ENCODE results near the gene SDF2L1.

The SDF2L1 gene

DNA sequence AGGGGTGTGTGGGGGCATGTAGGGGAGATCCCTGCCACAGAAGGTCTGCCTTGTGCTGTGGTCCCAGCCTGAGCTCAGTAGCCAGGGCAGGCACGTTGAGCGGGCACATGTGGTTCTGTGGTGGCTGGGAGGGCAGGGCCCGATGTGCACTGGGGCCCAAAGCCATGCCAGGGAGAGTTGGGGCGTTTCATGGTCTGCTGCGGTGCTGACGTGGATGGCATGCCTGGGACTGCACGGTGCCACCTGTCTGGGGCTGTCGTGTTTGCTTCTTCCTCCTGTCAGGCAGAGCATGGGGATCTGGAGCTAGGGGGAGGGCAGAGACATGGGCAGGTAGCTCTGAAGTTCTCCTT, 43.0 kb downstream of the SDF2L1 start:
- Histone ChIP-seq H3K4me3 (ENCODE audit: low read depth, low read length) (no peak overlapping the region), H3K36me3 (replicated peaks) (peaks cover 72% of the 10 kb centered on the region), H3K27me3 (replicated peaks) (no peaks in the 10 kb centered on the region), H3K27ac (no peak overlapping the region)
- no peak for DNase-seq
- TF ChIP-seq, protein P1, sequence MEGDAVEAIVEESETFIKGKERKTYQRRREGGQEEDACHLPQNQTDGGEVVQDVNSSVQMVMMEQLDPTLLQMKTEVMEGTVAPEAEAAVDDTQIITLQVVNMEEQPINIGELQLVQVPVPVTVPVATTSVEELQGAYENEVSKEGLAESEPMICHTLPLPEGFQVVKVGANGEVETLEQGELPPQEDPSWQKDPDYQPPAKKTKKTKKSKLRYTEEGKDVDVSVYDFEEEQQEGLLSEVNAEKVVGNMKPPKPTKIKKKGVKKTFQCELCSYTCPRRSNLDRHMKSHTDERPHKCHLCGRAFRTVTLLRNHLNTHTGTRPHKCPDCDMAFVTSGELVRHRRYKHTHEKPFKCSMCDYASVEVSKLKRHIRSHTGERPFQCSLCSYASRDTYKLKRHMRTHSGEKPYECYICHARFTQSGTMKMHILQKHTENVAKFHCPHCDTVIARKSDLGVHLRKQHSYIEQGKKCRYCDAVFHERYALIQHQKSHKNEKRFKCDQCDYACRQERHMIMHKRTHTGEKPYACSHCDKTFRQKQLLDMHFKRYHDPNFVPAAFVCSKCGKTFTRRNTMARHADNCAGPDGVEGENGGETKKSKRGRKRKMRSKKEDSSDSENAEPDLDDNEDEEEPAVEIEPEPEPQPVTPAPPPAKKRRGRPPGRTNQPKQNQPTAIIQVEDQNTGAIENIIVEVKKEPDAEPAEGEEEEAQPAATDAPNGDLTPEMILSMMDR (IDR thresholded peaks at IDR 0.05; ENCODE audit: low read depth, low read length, missing control alignments), result no peak
- in situ Hi-C loops (cut with HindIII; ENCODE audit: low pct_ligation_motif_present, low sequenced_read_pairs), result no loop called here

DNA sequence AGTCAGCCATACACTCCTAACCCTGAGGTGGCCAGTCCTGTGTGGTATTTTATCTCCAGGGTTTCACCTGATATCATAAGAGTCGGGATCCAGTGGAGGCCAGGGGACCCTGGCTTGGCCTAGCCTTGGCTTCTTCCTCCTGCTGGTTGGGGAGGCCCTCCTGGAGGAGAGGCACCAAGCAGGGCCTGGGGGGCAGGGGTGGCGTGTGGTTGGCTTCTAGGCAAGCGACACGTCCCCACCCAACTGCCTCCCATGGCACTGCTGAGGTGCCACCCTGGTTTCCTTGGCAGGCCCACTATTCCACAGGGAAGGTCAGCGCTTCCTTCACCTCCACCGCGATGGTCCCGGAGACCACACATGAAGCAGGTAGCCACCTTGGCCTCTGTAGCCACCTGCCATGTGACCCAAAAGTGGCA, 44.1 kb downstream of the SDF2L1 start:
- TF ChIP-seq, protein P1 (IDR thresholded peaks at IDR 0.05; ENCODE audit: low read depth, low read length, missing control alignments), result no peak
- Histone ChIP-seq H3K36me3 (replicated peaks) (peaks cover 69% of the 10 kb centered on the region), H3K27ac (no peak overlapping the region), H3K4me3 (ENCODE audit: low read depth, low read length) (no peak overlapping the region), H3K27me3 (replicated peaks) (no peaks in the 10 kb centered on the region)
- DNase-seq, result no peak
- in situ Hi-C loops (cut with HindIII; ENCODE audit: low pct_ligation_motif_present, low sequenced_read_pairs), result no loop called here

DNA sequence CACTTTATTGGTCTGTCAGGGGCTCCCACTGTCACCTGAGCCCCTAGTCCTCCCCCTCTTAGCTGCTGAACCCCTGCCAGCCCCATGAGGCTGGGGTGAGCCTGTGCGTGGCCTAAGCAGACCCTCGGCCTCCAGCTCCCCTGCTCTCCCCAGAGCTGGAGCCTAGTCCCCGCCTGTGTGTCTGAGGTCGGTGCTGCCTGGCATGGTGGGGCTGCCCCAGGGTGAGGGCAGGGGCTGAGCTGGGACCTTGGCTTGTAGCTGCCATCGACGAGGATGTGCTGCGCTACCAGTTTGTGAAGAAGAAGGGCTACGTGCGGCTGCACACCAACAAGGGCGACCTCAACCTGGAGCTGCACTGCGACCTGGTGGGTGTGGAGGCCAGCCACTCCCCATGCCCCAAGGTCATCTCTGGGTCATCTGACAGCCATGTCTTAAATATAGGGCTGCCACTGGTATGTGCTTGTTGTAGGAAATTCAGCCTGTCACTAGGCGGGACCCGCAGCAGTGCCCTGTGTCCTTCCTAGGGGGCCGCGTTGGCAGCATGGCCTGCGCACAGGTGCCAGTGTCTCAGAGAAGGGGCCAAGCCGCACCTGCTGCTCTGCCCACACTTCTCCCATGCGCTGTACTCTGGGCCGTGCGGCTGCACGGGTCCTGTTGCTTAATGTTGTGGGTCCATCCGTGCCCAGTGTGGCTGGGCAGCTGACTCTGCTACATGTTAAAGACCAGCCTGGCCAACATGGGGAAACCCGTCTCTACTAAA, 44.7 kb downstream of the SDF2L1 start:
- TF ChIP-seq, protein P1 (IDR thresholded peaks at IDR 0.05; ENCODE audit: low read depth, low read length, missing control alignments), result no peak
- in situ Hi-C loops (cut with HindIII; ENCODE audit: low pct_ligation_motif_present, low sequenced_read_pairs), result no loop called here
- DNase-seq, result no peak
- H3K27ac ChIP-seq, result peak overlapping the region; percentile 8
- H3K27me3 ChIP-seq (replicated peaks), result no peaks in the 10 kb centered on the region
- no peak overlapping the region for H3K4me3 ChIP-seq (ENCODE audit: low read depth, low read length)
- H3K36me3 ChIP-seq (replicated peaks), result peaks cover 68% of the 10 kb centered on the region

DNA sequence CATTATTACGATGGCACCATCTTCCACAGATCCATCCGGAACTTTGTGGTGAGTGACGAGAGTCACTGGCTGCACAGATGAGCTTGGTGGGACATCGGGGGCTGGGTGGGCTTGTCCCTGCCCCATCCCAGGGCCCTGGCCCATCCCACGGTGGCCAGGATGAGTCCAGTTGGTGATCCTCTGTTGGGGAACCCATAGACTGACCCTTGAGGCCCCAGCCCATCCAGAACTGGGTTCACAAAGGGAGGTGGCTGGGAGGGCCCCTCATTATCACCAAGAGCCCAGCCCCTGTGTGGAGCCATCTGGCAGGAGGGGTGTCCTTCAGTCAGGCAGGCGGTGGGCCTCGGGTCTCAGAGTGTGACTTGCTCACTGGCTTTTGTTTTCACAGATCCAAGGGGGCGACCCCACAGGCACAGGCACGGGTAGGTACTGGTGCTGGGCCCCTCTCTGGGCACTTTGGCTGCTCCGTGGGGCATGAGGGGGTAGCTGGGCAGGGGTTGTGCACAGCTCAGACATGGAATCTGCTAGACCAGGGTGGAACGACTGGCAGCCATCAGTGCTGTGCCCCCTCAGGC, 45.7 kb downstream of the SDF2L1 start:
- Histone ChIP-seq H3K27ac (no peak overlapping the region), H3K4me3 (ENCODE audit: low read depth, low read length) (no peak overlapping the region), H3K36me3 (replicated peaks) (peaks cover 63% of the 10 kb centered on the region), H3K27me3 (replicated peaks) (no peaks in the 10 kb centered on the region)
- TF ChIP-seq, protein P1 (IDR thresholded peaks at IDR 0.05; ENCODE audit: low read depth, low read length, missing control alignments), result no peak
- in situ Hi-C loops (cut with HindIII; ENCODE audit: low pct_ligation_motif_present, low sequenced_read_pairs), result no loop called here
- no peak for DNase-seq

DNA sequence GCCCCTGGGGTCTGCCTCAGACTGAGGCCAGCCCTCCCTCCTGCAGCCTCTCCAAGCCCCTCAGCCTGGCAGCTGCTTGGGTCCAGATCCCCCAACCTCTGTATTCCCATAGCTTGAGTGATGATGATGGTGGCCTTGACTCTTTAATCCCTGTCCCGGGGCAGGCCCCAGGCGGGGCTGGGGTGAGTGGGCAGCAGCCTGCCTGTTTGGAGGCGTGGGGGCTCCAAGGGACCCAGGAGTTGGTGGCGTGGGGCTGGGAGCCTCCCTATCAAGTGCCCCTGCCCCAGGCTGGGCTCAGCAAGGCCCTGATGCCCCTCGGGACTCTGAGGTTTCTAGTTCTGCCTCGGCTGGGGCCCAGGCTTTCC, 46.2 kb downstream of the SDF2L1 start:
- Histone ChIP-seq H3K4me3 (ENCODE audit: low read depth, low read length) (no peak overlapping the region), H3K36me3 (replicated peaks) (peaks cover 60% of the 10 kb centered on the region), H3K27ac (no peak overlapping the region), H3K27me3 (replicated peaks) (no peaks in the 10 kb centered on the region)
- TF ChIP-seq, protein P1 (IDR thresholded peaks at IDR 0.05; ENCODE audit: low read depth, low read length, missing control alignments), result no peak
- DNase-seq, result no peak
- in situ Hi-C loops (cut with HindIII; ENCODE audit: low pct_ligation_motif_present, low sequenced_read_pairs), result no loop called here

All from brain microvascular endothelial cell (primary cell).